Endothelial cell of umbilical vein (primary cell): ENCODE data around the gene INPP4B.

Source experiments
- CTCF ChIP-seq, 2 donors: IDR thresholded peaks; 1 replicate in 1 of 2; 2 replicates in 1 of 2; pipeline ENCODE4 v1.5.1; 2011; ENCODE audit warnings: low read length in 2 of 2, mild to moderate bottlenecking in 2 of 2, moderate library complexity in 2 of 2, control low read depth in 1 of 2, inconsistent platforms in 1 of 2, low read depth in 1 of 2; ENCODE audit not compliant: insufficient read depth in 1 of 2; ENCODE audit errors: extremely low read depth in 1 of 2
- EZH2 ChIP-seq: IDR thresholded peaks from 2 replicates; pipeline ENCODE4 v1.6.1; 2012; ENCODE audit warnings: borderline replicate concordance, low read depth, mild to moderate bottlenecking, moderate library complexity, low read length, inconsistent platforms; ENCODE audit not compliant: severe bottlenecking
- FOS ChIP-seq: IDR thresholded peaks from 2 replicates; pipeline ENCODE4 v1.6.1; 2011; ENCODE audit warnings: mild to moderate bottlenecking, low read length, moderate library complexity, borderline replicate concordance; ENCODE audit not compliant: insufficient read depth
- JUN ChIP-seq: IDR thresholded peaks from 2 replicates; pipeline ENCODE4 v1.6.1; 2011; ENCODE audit warnings: borderline replicate concordance, low read depth; ENCODE audit not compliant: insufficient read length, insufficient read depth
- POLR2A ChIP-seq: IDR thresholded peaks from 2 replicates; pipeline ENCODE4 v1.6.1; 2012; ENCODE audit warnings: low read depth, mild to moderate bottlenecking, control low read depth, low read length
- POLR2AphosphoS5 ChIP-seq: IDR thresholded peaks from 2 replicates; pipeline ENCODE4 v1.6.1; 2012; ENCODE audit warnings: low read depth, mild to moderate bottlenecking, control low read depth, low read length, moderate library complexity; ENCODE audit not compliant: insufficient read depth
- TF ChIP-seq, protein P1 (sequence below): IDR thresholded peaks from 2 replicates; pipeline ENCODE4 v1.6.1; 2011; ENCODE audit not compliant: insufficient read depth, insufficient read length

DNA sequence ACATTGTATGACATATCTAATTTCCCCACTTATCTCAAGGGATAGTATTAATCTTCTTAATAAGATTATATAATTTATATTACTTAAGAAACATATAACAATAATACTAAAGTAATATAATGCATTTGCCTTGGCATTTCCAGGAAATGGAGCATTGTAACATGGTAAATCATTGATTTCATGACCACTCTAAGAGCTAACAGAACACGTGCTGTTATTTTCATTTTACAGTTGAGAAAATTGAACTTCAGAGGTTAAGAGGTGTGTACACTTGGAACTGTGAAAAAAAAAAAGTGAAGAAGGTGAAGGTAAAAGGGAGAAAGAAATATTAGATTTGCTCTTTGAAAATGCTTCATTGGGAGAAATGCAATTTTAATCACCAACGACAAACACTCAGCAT is 687.1 kb downstream of the INPP4B start:
- TF ChIP-seq CTCF (IDR thresholded peaks at IDR 0.05; ENCODE audit: extremely low read depth in 1 of 2, insufficient read depth in 1 of 2, low read depth in 1 of 2, low read length in 2 of 2) (no peak), POLR2AphosphoS5 (no peak), POLR2A (no peak), EZH2 (no peak), JUN (no peak), FOS (no peak)
- TF ChIP-seq, protein P1, sequence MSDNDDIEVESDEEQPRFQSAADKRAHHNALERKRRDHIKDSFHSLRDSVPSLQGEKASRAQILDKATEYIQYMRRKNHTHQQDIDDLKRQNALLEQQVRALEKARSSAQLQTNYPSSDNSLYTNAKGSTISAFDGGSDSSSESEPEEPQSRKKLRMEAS = no peak
